HG03108 (cell line): ENCODE data around the gene MFGE8.
"Not testable (repeated sequence)": the region's sequence is repeated elsewhere in the genome, so short reads cannot be mapped to it uniquely, and the experiment has no call there.

Source experiments
- ATAC-seq: cut with Tn5 transposase; IDR thresholded peaks from one replicate; pipeline ENCODE4 v1.9.1; 2021; ENCODE audit warnings: moderate library complexity; ENCODE audit not compliant: unreplicated experiment

Gene MFGE8

GRCh38 chr15:88913017-88913849 is at the start of gene MFGE8:
TSS of gene MFGE8 (minus strand) at chr15:88913379. CDS start at chr15:88913319, 60 bp downstream.
- ATAC-seq: peak; percentile 79

GRCh38 chr15:88959445-88959844 is 46.3 kb upstream of the MFGE8 start:
- ATAC-seq: no peak

- no peak for ATAC-seq
Observed at GRCh38 chr15:88956906-88957305, 43.7 kb upstream of the MFGE8 start.

GRCh38 chr15:88956263-88956662 is 43.1 kb upstream of the MFGE8 start:
- no peak for ATAC-seq

- no peak for ATAC-seq
Observed at GRCh38 chr15:88954431-88955277, 41.5 kb upstream of the MFGE8 start.

- no peak for ATAC-seq
Observed at GRCh38 chr15:88950600-88951160, 37.5 kb upstream of the MFGE8 start.

- no peak for ATAC-seq
Observed at GRCh38 chr15:88949734-88950400, 36.7 kb upstream of the MFGE8 start.

GRCh38 chr15:88940110-88940675 is 27.0 kb upstream of the MFGE8 start:
- no peak for ATAC-seq

GRCh38 chr15:88939486-88939806 is 26.3 kb upstream of the MFGE8 start:
- ATAC-seq: no peak

GRCh38 chr15:88938802-88939485 is 25.8 kb upstream of the MFGE8 start:
- no peak for ATAC-seq

- not testable (repeated sequence) for ATAC-seq
Observed at GRCh38 chr15:88934449-88934848, 21.3 kb upstream of the MFGE8 start.

- no peak for ATAC-seq
Observed at GRCh38 chr15:88932875-88933330, 19.7 kb upstream of the MFGE8 start.

GRCh38 chr15:88932271-88932874 is 19.2 kb upstream of the MFGE8 start:
- ATAC-seq: no peak

- no peak for ATAC-seq
Observed at GRCh38 chr15:88930579-88930978, 17.4 kb upstream of the MFGE8 start.

GRCh38 chr15:88929358-88930098 is 16.3 kb upstream of the MFGE8 start:
- ATAC-seq: not testable (repeated sequence)

GRCh38 chr15:88928192-88928591 is 15.0 kb upstream of the MFGE8 start:
- not testable (repeated sequence) for ATAC-seq

- not testable (repeated sequence) for ATAC-seq
Observed at GRCh38 chr15:88925648-88926047, 12.5 kb upstream of the MFGE8 start.

- ATAC-seq: not testable (repeated sequence)
Observed at GRCh38 chr15:88920892-88921435, 7.8 kb upstream of the MFGE8 start.
